DMS 273 (cell line): ENCODE results near the gene AGFG2.

Experiments
- DNase-seq: peaks from one replicate; lab custom pipeline; 2025; ENCODE audit not compliant: unreplicated experiment; lab: John Stamatoyannopoulos, UW

AGFG2 gene

GRCh38 chr7:100609958-100610357 lies 71.0 kb downstream of the AGFG2 start:
- DNase-seq = no peak

GRCh38 chr7:100611983-100612729 lies 73.2 kb downstream of the AGFG2 start, which contains the start of gene MOSPD3:
MOSPD3 (plus strand) TSS chr7:100612540; CDS start chr7:100612792, 252 bp downstream.
- peak; percentile 100 for DNase-seq

GRCh38 chr7:100612730-100613390 lies 73.9 kb downstream of the AGFG2 start:
- peak; percentile 47 for DNase-seq

- DNase-seq = no peak
Measured at GRCh38 chr7:100613412-100614175, 74.6 kb downstream of the AGFG2 start.

GRCh38 chr7:100614308-100614861 lies 75.4 kb downstream of the AGFG2 start:
- no peak for DNase-seq
